HG03378 (cell line): ENCODE data around the gene PXDN.
"Not testable (repeated sequence)": the region's sequence is repeated elsewhere in the genome, so short reads cannot be mapped to it uniquely, and the experiment has no call there.

Source experiments
- ATAC-seq: cut with Tn5 transposase; IDR thresholded peaks from one replicate; pipeline ENCODE4 v1.9.1; 2021; ENCODE audit warnings: mild to moderate bottlenecking, moderate library complexity; ENCODE audit not compliant: unreplicated experiment

Gene PXDN, protein sequence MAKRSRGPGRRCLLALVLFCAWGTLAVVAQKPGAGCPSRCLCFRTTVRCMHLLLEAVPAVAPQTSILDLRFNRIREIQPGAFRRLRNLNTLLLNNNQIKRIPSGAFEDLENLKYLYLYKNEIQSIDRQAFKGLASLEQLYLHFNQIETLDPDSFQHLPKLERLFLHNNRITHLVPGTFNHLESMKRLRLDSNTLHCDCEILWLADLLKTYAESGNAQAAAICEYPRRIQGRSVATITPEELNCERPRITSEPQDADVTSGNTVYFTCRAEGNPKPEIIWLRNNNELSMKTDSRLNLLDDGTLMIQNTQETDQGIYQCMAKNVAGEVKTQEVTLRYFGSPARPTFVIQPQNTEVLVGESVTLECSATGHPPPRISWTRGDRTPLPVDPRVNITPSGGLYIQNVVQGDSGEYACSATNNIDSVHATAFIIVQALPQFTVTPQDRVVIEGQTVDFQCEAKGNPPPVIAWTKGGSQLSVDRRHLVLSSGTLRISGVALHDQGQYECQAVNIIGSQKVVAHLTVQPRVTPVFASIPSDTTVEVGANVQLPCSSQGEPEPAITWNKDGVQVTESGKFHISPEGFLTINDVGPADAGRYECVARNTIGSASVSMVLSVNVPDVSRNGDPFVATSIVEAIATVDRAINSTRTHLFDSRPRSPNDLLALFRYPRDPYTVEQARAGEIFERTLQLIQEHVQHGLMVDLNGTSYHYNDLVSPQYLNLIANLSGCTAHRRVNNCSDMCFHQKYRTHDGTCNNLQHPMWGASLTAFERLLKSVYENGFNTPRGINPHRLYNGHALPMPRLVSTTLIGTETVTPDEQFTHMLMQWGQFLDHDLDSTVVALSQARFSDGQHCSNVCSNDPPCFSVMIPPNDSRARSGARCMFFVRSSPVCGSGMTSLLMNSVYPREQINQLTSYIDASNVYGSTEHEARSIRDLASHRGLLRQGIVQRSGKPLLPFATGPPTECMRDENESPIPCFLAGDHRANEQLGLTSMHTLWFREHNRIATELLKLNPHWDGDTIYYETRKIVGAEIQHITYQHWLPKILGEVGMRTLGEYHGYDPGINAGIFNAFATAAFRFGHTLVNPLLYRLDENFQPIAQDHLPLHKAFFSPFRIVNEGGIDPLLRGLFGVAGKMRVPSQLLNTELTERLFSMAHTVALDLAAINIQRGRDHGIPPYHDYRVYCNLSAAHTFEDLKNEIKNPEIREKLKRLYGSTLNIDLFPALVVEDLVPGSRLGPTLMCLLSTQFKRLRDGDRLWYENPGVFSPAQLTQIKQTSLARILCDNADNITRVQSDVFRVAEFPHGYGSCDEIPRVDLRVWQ (N-terminal part only)

GRCh38 chr2:1744446-1745170 is at the start of gene PXDN:
Gene PXDN (minus strand): TSS chr2:1744515. CDS start chr2:1744455, 60 bp downstream.
- ATAC-seq, result no peak

DNA sequence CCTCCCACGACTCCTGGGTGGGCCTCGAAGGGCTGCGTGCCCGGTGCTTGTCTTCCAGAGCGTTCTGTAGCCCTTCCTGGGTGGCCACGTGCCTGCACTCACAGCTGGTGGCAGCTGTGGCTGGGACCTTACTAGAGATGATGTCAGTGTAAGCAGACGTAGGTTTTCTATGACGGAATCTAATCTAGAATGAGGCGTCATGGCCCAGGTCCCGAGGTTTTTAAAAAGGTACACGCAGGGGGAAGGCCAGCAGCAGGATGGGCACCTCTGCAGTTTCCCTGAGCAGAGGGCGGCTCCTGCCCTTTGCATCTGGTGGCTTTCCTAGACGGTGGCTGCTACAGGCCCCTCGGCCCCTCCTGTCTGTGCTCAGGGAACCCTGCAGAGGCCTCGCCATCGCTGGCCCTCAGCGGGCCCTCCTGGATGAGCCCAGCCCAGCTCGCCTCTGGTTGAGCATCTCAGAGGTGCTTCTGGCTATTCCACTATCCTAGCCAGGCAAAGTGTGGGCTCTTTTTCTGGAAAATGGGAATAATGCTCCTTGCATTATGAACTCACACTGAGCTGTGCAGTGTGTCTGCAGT is 49.6 kb upstream of the PXDN start:
- no peak for ATAC-seq

DNA sequence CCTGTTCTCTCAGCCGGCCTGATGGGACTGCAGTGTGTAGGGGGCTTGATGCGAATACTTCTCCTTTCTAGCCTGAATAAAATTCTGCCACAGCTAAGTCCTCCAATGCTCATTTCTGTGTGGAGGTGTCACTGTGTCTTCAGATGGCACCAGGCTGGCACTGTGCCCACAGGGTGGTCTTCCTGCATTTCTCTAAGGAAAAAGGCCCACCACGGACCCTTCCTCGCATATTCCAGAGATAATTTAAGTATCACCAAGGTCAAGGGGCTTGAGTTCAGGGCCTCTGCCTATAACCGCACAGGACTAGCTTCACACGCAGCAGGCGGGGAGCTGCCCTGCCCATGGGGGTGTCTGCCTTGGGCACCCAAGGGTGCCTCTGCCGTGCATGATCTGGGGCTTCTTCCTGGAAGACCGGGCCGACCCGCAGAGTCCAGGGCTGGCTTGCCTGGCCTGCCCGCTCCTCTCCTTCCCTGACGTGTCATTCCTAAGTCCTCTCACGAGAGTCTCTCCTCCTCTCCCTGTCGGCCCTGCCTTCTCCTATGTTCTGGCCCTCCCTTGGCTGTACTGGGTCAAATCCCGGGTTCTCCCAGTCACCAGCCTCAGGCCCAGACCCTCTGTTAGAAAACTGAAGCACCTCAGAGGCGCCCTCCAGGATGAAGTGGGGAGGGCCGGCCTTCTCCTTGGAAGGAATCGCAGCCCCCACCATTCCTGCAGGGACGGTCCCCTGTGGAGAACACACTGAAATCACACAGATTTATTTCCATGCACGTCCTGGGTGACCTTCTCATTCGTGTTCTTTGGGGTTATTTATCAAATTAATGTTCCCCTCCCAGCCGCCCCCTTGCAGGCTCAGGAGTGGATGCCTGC is 48.9 kb upstream of the PXDN start:
- ATAC-seq, result no peak

DNA sequence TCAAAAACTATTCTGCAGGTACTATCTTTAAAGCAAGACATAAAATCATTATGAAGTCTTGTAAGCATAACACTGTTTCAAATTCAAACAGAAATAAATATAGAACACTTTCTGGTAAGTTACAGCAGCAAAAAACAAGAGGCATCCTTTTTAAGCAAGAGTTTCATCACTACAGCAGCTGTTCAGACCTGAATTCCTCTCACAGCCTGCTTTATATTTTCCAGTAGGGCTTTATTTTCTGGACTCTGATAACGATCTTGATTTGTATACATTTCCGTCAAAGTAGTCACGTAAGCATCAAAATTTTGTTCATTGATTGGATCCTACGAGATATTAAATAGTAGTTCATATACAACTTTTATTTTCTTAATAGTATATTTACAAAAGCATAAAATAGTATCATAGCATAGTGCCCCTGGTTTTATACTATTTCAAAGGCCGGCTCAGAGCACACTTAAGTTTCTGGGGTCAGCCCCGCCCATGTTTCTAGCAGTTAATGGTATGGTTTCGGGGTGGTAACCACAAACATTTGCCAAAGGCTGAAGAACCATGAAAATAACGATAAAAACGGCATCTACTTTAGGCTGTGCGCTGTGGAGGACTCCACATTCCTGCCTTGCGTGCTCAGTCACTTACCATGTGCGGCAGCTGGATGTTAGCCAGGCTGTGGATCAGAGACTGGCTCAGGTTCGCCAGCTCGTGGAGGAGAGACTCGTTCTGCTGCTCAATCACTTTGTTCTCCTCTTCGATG is 47.5 kb upstream of the PXDN start:
- no peak for ATAC-seq

GRCh38 chr2:1791006-1791605 is 46.8 kb upstream of the PXDN start:
- ATAC-seq, result no peak

- ATAC-seq, result no peak
Observed at GRCh38 chr2:1790473-1790872, 46.2 kb upstream of the PXDN start.

GRCh38 chr2:1789610-1790009 is 45.3 kb upstream of the PXDN start:
- no peak for ATAC-seq

- ATAC-seq, result no peak
Observed at GRCh38 chr2:1788478-1788959, 44.2 kb upstream of the PXDN start.

DNA sequence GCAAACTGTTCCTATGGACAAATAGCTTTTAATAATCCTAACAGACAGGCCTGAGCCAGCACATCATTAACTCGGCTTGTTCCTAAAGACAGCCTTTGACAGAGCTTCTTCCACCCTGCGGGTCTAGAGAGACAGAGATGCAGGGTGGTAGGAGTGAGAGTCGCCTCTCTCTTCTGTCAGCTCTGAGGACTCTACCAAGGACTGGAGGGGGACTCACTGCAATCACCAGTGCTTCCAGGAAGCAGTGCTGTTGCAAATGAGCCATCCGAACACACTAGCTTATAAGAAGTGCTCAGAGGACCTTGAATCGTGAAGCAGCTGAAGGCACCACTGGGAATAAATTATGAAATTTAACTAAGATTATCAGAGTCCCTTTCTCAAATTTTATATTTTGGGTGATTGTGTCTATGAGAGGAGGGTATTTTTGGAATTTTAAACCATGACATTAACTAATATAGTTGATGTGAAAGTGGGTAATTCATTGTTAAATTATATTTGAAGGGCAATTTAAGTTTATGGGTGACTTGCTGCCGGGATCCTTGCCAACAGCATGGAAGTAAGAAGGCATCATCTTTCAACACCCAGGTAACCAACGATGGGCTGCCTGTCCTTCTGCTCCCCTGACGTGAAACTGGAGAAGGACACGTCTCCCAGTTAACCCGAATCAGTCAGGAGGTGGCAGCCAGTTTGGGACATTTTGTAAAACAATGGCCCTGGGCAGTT is 43.6 kb upstream of the PXDN start:
- ATAC-seq, result no peak

- ATAC-seq, result no peak
Observed at GRCh38 chr2:1784986-1785617, 40.8 kb upstream of the PXDN start.

GRCh38 chr2:1784087-1784486 is 39.8 kb upstream of the PXDN start:
- no peak for ATAC-seq

DNA sequence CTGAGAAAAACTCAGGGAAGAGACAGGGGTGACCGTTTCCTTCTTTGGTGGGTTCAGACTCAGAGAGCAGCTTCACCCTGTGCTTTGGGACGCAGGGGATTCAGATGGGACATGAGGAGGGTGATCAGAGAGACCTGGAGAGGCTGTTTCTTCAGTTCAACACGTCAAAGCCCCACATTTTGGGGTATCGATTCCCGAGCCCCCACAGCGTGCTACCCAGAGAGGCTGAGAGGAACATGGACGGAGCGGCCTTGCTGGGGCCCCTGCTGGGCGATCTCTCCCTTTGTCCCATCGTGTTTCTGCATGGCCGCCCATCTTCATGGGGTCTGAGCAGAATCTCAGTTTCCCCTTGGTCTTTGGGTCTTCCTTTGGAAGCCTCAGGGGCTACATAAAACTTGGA is 38.2 kb upstream of the PXDN start:
- ATAC-seq, result no peak

- no peak for ATAC-seq
Observed at GRCh38 chr2:1781291-1782080, 37.2 kb upstream of the PXDN start.

DNA sequence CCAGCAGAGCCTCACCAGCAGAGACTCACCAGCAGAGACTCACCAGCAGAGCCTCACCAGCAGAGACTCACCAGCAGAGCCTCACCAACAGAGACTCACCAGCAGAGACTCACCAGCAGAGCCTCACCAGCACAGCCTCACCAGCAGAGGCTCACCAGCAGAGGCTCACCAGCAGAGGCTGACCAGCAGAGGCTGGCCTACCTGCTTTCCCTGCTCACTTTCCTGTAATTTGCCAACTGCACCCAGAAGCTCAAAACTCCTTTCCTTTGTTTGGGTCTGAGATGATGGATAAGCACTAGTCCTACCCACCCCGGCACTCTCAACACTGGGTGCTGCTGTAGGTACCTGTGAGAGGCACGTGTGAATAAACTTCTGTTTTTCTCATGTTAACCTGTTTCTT is 36.4 kb upstream of the PXDN start:
- ATAC-seq, result no peak

GRCh38 chr2:1780054-1780453 is 35.7 kb upstream of the PXDN start:
- ATAC-seq, result not testable (repeated sequence)

- ATAC-seq, result no peak
Observed at GRCh38 chr2:1778566-1778965, 34.3 kb upstream of the PXDN start.
